B cell (primary cell): Measurements from ENCODE around the gene OPN4.

Experiments used
- EZH2 ChIP-seq: IDR thresholded peaks from 2 replicates; pipeline ENCODE4 v1.6.1; 2012; ENCODE audit warnings: borderline replicate concordance, low read depth, mild to moderate bottlenecking, moderate library complexity, low read length; ENCODE audit not compliant: insufficient read depth, poor library complexity, severe bottlenecking
- TF ChIP-seq, protein P1 (sequence below): fragments of 200-600 bp; IDR thresholded peaks from one replicate; pipeline ENCODE4 v1.8.0; 2022; ENCODE audit warnings: antibody characterized with exemption, mild to moderate bottlenecking

GRCh38 chr10:86699541-86699940 lies 45.2 kb downstream of the OPN4 start:
- TF ChIP-seq, protein P1, sequence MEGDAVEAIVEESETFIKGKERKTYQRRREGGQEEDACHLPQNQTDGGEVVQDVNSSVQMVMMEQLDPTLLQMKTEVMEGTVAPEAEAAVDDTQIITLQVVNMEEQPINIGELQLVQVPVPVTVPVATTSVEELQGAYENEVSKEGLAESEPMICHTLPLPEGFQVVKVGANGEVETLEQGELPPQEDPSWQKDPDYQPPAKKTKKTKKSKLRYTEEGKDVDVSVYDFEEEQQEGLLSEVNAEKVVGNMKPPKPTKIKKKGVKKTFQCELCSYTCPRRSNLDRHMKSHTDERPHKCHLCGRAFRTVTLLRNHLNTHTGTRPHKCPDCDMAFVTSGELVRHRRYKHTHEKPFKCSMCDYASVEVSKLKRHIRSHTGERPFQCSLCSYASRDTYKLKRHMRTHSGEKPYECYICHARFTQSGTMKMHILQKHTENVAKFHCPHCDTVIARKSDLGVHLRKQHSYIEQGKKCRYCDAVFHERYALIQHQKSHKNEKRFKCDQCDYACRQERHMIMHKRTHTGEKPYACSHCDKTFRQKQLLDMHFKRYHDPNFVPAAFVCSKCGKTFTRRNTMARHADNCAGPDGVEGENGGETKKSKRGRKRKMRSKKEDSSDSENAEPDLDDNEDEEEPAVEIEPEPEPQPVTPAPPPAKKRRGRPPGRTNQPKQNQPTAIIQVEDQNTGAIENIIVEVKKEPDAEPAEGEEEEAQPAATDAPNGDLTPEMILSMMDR = no peak
- TF ChIP-seq EZH2 = no peak
